HEK293T (cell line): ENCODE measurements around the gene FLT3.

Experiments
- CTCF ChIA-PET: fragments of 350-600 bp; formaldehyde crosslinking; extraction: SDS; loops from one replicate; lab custom pipeline; 2021; ENCODE audit warnings: antibody characterized with exemption, inconsistent platforms; lab: Yijun Ruan, JAX
- POLR2A ChIA-PET: fragments of 350-600 bp; formaldehyde crosslinking; extraction: SDS; loops from one replicate; lab custom pipeline; 2020; ENCODE audit warnings: antibody characterized with exemption, inconsistent platforms; lab: Yijun Ruan, JAX
- DNase-seq: peaks from one replicate; pipeline ENCODE4 v3.0.0; 2012; ENCODE audit warnings: mixed read lengths; ENCODE audit errors: extremely low spot score
- ARNT ChIP-seq: fragments of 450-650 bp; IDR thresholded peaks from 2 replicates; pipeline ENCODE4 v1.6.1; 2017; ENCODE audit warnings: mild to moderate bottlenecking
- BHLHE40 ChIP-seq: fragments of 450-650 bp; IDR thresholded peaks from 2 replicates; pipeline ENCODE4 v1.6.1; 2016; ENCODE audit warnings: mild to moderate bottlenecking, moderate library complexity, borderline replicate concordance
- CTBP1 ChIP-seq: fragments of 450-650 bp; IDR thresholded peaks from 2 replicates; pipeline ENCODE4 v1.6.1; 2016; ENCODE audit warnings: borderline replicate concordance
- ELF4 ChIP-seq: fragments of 450-650 bp; IDR thresholded peaks from 2 replicates; pipeline ENCODE4 v1.6.1; 2017; ENCODE audit warnings: antibody characterized with exemption
- FOXA1 ChIP-seq: fragments of 450-650 bp; IDR thresholded peaks from 2 replicates; pipeline ENCODE4 v1.6.1; 2016; ENCODE audit warnings: mild to moderate bottlenecking
- FOXK2 ChIP-seq: fragments of 450-650 bp; IDR thresholded peaks from 2 replicates; pipeline ENCODE4 v1.6.1; 2016; ENCODE audit warnings: mild to moderate bottlenecking
- FOXM1 ChIP-seq: fragments of 450-650 bp; IDR thresholded peaks from 2 replicates; pipeline ENCODE4 v1.6.1; 2017; ENCODE audit warnings: mild to moderate bottlenecking, borderline replicate concordance
- HDGF ChIP-seq: fragments of 450-650 bp; IDR thresholded peaks from 2 replicates; pipeline ENCODE4 v1.6.1; 2017; ENCODE audit warnings: antibody characterized with exemption, borderline replicate concordance
- L3MBTL2 ChIP-seq: fragments of 450-650 bp; conservative IDR thresholded peaks from 2 replicates; pipeline ENCODE4 v1.6.1; 2016; ENCODE audit warnings: mild to moderate bottlenecking
- LEF1 ChIP-seq: fragments of 450-650 bp; IDR thresholded peaks from 2 replicates; pipeline ENCODE4 v1.6.1; 2017; ENCODE audit warnings: mild to moderate bottlenecking, borderline replicate concordance
- NFRKB ChIP-seq: fragments of 450-650 bp; IDR thresholded peaks from 2 replicates; pipeline ENCODE4 v1.6.1; 2016; ENCODE audit warnings: mild to moderate bottlenecking, moderate library complexity
- SP1 ChIP-seq: fragments of 450-650 bp; IDR thresholded peaks from 2 replicates; pipeline ENCODE4 v1.6.1; 2017
- SUZ12 ChIP-seq: fragments of 450-650 bp; IDR thresholded peaks from 2 replicates; pipeline ENCODE4 v1.6.1; 2016; ENCODE audit warnings: mild to moderate bottlenecking
- TARDBP ChIP-seq: fragments of 450-650 bp; IDR thresholded peaks from 2 replicates; pipeline ENCODE4 v1.6.1; 2016
- ZNF384 ChIP-seq: fragments of 450-650 bp; IDR thresholded peaks from 2 replicates; pipeline ENCODE4 v1.6.1; 2016
- TF ChIP-seq, protein P1 (sequence below): fragments of 450-650 bp; IDR thresholded peaks from 2 replicates; pipeline ENCODE4 v1.6.1; 2016

FLT3 gene

DNA sequence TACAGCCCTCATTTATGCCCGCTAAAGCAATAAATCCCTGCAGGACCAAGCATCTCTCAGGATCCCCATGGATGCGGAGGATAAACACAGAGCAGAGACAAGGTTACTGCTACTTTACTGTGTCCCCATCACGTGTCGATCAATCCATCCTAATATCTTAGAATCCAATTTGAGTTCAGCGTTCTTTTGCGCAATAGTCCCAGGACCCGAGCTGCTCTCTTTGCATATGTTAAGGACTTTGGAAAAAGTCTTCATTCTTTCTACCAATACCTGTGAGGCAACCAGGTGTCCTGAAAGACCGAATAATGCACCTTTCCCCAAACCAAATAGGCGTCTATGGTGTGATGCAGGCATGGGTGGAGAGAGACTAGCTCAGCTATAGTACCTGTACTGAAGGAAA lies 73.9 kb downstream of the FLT3 start:
- POLR2A ChIA-PET: no interaction called here
- no peak for DNase-seq
- CTCF ChIA-PET: no interaction called here
- TF ChIP-seq TARDBP: no peak
- no peak for TF ChIP-seq ELF4
- no peak for TF ChIP-seq NFRKB
- TF ChIP-seq ARNT: no peak
- TF ChIP-seq HDGF: no peak
- TF ChIP-seq, protein P1, sequence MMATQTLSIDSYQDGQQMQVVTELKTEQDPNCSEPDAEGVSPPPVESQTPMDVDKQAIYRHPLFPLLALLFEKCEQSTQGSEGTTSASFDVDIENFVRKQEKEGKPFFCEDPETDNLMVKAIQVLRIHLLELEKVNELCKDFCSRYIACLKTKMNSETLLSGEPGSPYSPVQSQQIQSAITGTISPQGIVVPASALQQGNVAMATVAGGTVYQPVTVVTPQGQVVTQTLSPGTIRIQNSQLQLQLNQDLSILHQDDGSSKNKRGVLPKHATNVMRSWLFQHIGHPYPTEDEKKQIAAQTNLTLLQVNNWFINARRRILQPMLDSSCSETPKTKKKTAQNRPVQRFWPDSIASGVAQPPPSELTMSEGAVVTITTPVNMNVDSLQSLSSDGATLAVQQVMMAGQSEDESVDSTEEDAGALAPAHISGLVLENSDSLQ: no peak
- no peak for TF ChIP-seq FOXA1

DNA sequence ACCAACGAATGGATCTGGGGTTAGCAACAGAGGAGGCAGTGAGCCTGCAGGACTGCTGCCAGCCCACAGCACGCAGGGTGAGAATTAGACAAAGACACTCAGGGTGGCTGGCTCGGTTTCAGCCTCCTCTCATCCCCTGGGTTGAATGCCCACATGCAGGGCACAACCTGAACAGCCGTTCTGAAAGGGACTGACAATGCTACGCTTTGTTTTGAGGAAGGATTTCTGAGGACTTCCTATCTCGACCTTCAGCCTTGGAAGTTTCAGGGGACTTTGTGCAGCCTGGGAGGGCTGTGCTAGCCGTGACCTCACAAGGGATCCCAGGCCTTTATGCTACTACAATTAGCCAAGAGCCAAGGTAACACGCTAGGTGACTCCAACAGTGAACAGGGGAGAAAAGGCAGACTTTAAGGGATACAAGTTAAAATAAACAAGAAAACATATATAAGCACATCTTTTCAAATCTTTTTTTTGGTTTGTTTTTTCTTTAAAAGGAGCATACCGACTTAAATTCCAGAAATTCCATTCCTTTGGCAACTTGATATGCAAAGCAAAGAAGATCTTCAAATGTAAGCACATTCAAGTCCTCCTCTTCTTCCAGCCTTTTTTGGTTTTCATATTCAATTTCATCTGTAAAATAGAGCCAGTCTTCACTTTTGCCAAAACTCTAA lies 77.4 kb downstream of the FLT3 start:
- CTCF ChIA-PET: no interaction called here
- POLR2A ChIA-PET: no interaction called here
- DNase-seq: no peak
- TF ChIP-seq ELF4: no peak
- no peak for TF ChIP-seq CTBP1
- TF ChIP-seq HDGF: no peak
- TF ChIP-seq L3MBTL2: no peak
- no peak for TF ChIP-seq FOXM1
- no peak for TF ChIP-seq NFRKB
- TF ChIP-seq ZNF384: no peak
- no peak for TF ChIP-seq TARDBP
- no peak for TF ChIP-seq FOXA1
- TF ChIP-seq SP1: no peak
- TF ChIP-seq, protein P1: no peak
- no peak for TF ChIP-seq FOXK2
- no peak for TF ChIP-seq BHLHE40
- no peak for TF ChIP-seq ARNT

GRCh38 chr13:28014301-28014700 lies 86.1 kb downstream of the FLT3 start:
- no peak for DNase-seq
- POLR2A ChIA-PET: no interaction called here
- TF ChIP-seq SUZ12 (no peak), ARNT (no peak)
- TF ChIP-seq, protein P1: no peak
- CTCF ChIA-PET: no interaction called here

DNA sequence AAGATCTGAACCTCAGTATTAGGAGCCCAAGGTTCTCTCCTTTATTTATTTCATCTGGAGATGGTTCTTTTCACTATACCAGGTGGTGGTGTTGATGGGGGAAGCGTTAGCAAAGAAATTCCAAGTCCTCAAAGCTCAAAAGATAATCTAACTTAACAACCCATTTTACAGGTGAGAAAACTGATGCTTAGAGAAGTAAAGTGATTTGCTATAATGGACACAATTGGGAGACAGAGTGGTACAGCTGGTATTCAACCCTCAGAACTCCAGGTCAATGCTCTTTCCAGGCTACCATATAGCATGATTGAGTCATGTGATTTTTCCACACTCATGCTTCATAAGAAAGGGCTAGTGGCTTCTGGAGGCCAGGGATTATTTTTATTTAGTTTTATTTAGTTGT lies 86.9 kb downstream of the FLT3 start:
- CTCF ChIA-PET: no interaction called here
- TF ChIP-seq, protein P1: no peak
- no peak for TF ChIP-seq HDGF
- no peak for TF ChIP-seq BHLHE40
- no peak for TF ChIP-seq FOXK2
- TF ChIP-seq SUZ12: no peak
- no peak for TF ChIP-seq FOXM1
- no peak for TF ChIP-seq TARDBP
- TF ChIP-seq NFRKB: no peak
- no peak for TF ChIP-seq LEF1
- POLR2A ChIA-PET: no interaction called here
- no peak for DNase-seq

GRCh38 chr13:28012896-28013295 lies 87.5 kb downstream of the FLT3 start:
- ChIA-PET POLR2A (no interaction called here), CTCF (no interaction called here)
- TF ChIP-seq, protein P1: no peak
- TF ChIP-seq CTBP1 (no peak), L3MBTL2 (no peak), HDGF (no peak), BHLHE40 (no peak), TARDBP (no peak), FOXA1 (no peak)

DNA sequence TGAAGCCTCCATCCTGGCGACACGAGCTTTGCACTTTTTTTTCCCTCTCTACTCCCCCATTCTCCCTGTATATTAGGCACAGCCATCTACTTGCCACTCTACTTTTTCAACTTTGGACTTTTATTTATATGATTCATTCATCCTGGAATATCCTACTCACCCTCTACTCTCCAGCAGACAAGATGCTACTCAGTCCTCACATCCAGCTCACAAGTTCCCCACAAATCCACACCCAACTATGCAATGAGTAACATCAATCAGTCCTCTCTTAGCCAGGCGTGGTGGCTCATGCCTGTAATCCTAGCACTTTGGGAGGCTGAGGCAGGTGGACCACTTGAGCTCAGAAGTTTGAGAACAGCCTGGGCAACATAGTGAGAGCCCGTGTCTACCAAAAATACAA lies 88.0 kb downstream of the FLT3 start:
- ChIA-PET POLR2A (no interaction called here), CTCF (no interaction called here)
- no peak for DNase-seq
- TF ChIP-seq FOXA1 (no peak), CTBP1 (no peak)

More at GRCh38 chr13:28012896-28013295, 87.5 kb downstream of the FLT3 start:
- DNase-seq: no peak
